Kidney tubule cell (primary cell): ENCODE results near the gene NOL12.
"Not testable (repeated sequence)": the region's sequence is repeated elsewhere in the genome, so short reads cannot be mapped to it uniquely, and the experiment has no call there.

Source experiments
- DNase-seq: peaks from one replicate; pipeline ENCODE4 v3.0.0-alpha.2; 2018; ENCODE audit warnings: low spot score

NOL12 gene, protein sequence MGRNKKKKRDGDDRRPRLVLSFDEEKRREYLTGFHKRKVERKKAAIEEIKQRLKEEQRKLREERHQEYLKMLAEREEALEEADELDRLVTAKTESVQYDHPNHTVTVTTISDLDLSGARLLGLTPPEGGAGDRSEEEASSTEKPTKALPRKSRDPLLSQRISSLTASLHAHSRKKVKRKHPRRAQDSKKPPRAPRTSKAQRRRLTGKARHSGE

GRCh38 chr22:37686002-37686982 is at the start of gene NOL12:
Gene NOL12 (plus strand): TSS chr22:37686343. CDS start chr22:37686393, 50 bp downstream.
- DNase-seq, result peak; percentile 88

- DNase-seq, result no peak
Observed at GRCh38 chr22:37636949-37637273, 49.2 kb upstream of the NOL12 start.

DNA sequence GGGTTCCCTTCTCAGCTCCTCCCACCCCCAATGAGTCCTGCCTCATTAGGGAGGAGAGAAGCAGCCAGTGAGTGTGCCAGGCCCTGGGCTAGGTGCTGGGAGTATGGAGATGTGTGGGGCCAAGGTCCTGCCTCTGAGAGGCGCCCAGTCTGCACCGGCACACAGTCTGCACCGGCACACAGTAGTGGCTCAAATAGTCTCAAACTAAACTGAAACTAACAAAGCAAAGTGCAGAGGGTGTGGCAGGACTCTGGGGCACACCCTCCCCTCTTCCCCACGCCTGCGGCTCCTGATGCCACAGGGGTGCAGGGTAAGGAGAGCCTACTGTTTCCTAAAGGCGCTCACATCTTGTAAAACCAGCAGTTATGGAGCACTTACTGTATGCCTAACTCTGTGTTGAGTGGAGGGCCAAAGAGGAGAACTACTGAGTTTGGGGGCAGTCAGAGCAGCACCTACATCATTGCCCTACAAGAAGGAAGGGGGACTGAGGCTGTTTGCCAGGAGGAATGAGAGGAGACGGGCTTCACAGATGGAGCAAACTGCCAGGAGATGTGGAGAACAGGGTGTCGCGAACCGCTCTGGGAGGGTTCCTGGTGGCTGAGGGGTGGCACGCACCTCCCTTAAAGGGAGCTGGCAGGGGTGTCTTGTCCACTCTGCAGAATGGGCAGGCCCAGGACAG is 47.6 kb upstream of the NOL12 start:
- no peak for DNase-seq

DNA sequence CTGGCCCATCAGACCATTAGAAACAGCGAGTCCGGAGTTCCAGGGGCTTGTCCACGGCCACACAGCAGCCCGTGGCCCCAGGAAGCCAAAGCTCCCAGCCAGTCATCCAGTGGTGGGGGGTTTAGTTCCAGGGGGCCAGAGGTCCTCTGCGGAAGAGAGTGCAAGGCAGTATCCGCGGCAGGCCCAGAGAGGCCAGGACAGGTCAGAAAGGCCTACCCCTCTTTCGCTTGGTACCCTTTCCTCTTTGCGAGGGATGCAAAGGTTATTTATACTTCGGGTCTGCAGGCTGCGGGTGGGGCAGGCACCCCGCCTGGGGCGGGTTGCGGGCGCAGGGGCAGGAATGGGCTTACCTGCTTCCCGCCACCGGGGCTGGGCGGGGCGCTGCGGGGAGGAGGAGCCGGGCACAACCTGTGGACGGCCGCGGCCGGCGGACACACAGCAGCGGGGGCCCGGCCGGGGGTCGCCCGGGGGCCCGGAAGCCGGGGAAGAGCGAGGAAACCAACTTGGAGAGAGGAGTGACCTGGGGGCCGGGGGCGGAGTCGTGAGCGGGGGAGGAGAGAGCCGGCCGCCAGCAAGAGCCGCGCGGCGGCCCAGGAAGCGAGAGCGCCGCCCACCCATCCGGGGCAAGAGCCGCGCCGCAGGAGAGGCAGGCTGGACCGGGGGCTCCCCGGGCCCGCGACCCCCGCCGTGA is 46.9 kb upstream of the NOL12 start, which contains the start of gene SH3BP1:
Gene SH3BP1 (plus strand): TSS at position 600 of the 691 bp plus-strand sequence. CDS start 119 bp downstream, outside the sequence.
- peak; percentile 31 for DNase-seq

- no peak for DNase-seq
Observed at GRCh38 chr22:37639771-37640590, 46.2 kb upstream of the NOL12 start.

DNA sequence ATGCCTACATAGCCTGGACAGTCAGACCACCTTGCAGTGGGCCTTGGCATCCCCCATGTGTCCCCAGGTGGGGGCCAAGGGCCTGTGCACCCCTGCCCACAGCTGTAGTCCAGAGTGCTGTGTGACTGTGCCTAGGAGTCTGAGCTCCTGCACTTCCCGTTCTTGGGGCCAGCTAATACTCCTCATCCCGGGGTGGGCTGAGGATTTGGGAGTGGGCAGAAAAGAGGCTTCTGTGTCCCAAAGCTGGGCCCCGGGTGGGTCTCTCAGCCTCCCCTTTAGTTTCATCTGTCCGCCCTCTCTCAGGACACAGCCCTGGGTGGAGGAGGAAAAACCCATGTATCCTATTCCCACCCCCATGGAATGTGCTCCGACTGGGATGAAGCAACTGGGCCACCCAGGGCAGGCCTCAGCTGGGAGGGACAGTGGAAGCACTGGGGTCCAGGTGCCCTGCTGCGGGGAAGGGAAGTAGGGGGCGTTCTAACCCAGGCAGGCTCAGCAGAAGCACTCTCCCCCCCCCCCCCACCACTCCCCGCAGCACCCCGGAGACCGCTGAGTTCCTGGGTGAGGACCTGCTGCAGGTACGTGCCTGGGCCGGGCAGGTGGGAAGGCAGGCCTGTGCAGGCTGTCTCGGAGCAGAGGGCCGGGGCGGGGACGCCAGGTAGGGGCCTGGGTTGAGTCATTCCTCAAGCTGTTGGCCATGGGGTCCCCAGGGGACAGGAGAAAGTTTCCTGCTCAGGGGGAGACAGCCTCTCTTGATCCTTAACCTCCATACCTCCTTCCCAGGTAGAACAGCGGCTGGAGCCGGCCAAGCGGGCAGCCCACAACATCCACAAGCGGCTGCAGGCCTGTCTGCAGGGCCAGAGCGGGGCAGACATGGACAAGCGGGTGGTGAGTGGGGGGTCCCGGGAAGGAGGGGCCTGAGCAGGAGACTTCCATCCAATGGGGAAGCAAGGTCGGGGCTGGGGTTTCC is 45.3 kb upstream of the NOL12 start:
- no peak for DNase-seq

- no peak for DNase-seq
Observed at GRCh38 chr22:37641561-37641949, 44.6 kb upstream of the NOL12 start.

DNA sequence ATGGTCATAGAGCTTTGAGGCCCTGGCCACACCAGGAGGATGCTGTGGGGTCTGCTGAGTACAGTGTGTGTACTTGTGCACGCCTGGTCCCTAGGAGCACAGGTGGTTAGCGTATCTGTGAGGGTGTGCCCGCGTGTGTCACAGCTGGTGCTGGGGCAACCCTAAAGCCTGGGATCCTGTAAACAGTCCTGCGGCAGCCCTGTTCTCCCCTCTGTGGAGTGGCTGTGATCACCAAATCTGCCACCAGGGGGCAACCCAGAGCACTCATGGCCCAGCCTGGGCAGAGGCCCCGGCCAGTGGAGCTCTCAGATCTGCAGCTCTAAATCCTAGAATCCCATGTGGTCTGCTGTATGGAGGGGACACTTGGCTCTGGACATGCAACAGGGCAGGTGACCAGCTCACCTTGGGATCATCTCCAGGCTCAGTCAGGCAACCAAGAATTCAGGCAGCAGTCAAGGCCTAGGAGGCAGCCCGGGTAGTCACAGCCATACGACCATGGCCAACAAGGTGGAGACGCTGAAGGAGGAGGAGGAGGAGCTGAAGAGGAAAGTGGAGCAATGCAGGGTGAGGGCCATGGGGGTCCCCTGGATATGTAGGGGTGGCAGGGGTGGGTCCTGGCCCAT is 42.8 kb upstream of the NOL12 start:
- peak; percentile 77 for DNase-seq

DNA sequence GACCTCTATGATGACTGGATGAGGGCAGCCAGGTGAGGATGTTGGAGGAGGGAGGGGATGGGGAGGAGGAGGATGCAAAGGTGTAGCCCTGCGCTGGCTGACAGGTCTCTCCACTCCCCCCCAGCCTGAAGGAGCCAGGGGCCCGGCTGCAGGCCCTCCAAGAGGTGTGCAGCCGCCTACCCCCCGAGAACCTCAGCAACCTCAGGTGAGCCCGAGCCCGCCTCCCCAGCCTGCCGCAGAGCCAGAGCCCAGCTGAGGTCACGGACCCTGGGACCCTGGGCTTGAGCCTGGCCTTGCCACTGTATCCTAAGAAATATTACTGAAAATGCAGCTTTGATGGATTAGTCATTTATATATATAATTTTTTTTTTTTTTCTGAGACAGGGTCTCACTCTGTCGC is 38.8 kb upstream of the NOL12 start:
- no peak for DNase-seq

DNA sequence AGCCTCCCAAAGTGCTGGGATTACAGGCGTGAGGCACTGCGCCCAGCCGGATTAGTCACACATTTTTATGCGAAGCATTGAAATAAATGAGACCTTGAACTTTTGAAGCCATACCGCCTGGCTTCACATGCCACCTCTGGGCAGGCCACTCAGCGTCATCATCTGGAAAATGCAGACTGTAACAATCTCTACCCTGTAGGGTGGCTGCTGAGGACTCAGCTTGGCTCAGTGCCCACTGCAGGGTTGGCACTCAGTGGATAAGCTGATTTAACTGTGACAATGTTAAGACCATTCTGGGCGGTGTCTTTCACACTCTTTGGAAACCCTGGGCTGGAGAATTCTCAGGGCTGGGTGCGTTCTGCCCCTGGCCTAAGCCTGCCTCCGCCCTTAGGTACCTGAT is 38.2 kb upstream of the NOL12 start:
- no peak for DNase-seq

DNA sequence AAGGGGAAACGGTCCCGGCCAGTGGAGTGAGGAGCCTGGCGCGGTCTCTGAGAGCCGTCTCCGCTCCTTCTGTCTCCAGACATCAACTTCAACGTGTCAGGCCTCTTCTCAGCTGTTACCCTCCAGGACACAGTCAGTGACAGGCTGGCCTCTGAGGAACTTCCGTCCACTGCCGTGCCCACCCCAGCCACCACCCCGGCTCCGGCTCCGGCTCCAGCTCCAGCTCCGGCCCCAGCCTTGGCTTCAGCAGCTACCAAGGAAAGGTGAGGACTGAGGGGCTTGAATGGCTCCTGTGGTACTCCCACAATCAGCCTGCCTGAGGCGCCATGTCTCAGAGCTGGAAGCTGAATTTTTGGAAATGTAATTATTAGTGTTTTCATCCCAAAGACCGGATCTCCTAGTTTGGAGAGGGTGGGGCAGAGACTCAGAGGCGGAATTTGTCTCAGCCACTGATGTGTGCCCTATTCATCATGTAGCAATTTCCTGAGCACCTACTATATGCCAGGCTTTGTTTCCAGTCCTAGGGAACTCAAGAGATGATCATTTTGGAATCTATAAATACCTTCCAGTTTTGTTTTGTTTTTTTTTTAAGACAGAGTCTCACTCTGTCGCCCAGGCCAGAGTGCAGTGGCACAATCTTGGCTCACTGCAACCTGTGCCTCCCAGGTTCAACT is 35.5 kb upstream of the NOL12 start:
- DNase-seq, result no peak

DNA sequence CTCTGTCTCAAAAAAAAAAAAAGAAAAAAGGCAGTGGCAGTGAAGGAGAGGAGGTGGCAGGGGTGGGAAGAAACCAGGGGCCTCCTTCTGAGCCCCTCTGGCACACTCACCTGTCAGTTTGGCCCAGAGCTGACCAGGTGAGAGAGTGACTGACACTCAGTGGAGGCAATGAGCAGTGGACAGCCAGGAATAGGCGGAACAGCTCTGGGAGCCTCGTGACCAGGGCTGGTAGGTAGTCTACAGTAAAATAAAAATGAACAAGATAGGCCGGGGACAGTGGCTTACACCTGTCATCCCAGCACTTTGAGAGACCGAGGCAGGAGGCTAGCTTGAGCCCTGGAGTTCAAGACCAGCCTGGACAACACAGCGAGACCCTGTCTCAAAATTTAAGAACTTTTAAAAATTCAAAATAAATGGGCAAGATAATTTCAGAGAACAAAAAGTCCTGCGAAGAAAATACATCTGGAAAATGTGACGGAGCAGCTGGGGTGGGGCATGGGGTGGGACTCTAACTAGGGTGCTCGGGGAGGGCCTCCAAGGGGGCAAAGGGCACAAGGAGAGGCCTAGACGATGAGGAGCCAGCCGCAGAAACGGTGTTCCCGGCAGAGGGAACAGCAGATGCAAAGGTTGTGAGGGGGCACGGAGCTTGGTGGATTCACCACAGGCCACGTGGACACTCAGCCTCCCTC is 31.4 kb upstream of the NOL12 start:
- no peak for DNase-seq

DNA sequence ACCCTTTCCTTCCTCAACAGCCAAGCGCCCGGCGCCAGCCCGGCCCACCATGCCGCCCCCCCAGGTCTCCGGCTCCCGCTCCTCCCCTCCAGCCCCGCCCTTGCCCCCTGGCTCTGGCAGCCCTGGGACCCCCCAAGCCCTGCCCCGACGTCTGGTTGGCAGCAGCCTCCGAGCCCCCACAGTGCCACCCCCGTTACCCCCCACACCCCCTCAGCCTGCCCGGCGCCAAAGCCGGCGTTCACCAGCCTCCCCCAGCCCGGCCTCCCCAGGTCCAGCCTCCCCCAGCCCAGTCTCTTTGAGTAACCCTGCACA is 30.9 kb upstream of the NOL12 start:
- DNase-seq, result no peak

DNA sequence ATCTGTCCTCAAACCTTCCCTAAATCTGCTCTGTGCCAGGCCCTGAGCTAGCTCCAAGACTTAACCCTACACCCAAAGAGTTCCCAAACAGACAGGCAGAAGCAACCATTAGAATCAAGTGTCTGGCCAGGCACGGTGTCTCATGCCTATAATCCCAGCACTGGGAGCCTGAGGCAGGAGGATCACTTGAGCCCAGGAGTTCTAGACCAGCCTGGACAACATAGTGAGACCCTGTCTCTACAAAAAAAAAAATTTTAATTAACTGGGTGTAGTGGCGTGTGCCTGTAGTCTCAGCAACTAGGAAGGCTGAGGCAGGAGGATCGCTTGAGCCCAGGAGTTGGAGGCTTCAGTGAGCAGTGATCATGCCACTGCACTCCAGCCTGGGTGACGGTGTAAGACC is 29.6 kb upstream of the NOL12 start:
- not testable (repeated sequence) for DNase-seq

- peak; percentile 45 for DNase-seq
Observed at GRCh38 chr22:37657590-37658132, 28.5 kb upstream of the NOL12 start.

- DNase-seq, result peak; percentile 100
Observed at GRCh38 chr22:37658133-37659065, 27.7 kb upstream of the NOL12 start, which contains the start of gene PDXP. Gene PDXP (plus strand): TSS chr22:37658723. CDS start chr22:37658783, 60 bp downstream.
